ENCODE measurements around the gene P4HA3.
"Not testable (repeated sequence)": the region's sequence is repeated elsewhere in the genome, so short reads cannot be mapped to it uniquely, and the experiment has no call there.

Gene P4HA3

DNA sequence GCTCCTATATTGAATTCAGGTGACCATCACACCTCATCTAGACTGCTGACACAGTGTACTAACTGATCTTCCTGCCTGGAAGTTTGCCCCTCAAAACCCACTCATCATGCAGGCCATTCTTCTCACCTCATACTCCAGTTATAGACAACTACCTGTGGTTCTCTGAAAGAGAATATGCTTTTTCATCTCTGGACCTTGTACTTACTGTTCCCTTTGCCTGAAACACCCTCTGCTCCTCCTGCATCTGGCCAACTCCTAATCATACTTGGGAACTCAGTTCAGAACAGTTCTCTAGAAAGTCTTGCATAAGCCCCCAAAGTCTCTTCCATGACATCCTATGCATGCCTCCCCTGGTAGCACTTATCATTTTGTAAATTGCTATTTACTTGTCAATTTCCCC, 28.2 kb upstream of the P4HA3 start:
- TF ChIP-seq CTCF (IDR thresholded peaks at IDR 0.05; ENCODE audit: low read depth, low read length) = no peak
- no peak for DNase-seq (ENCODE audit: extremely low read depth, low read depth)

GRCh38 chr11:74338963-74339362, 27.5 kb upstream of the P4HA3 start:
- no peak for DNase-seq (ENCODE audit: extremely low read depth, low read depth)
- TF ChIP-seq CTCF (IDR thresholded peaks at IDR 0.05; ENCODE audit: low read depth, low read length) = no peak

- no peak for DNase-seq (ENCODE audit: extremely low read depth, low read depth)
- no peak for TF ChIP-seq CTCF (IDR thresholded peaks at IDR 0.05; ENCODE audit: low read depth, low read length)
Observed at GRCh38 chr11:74333193-74333592, 21.8 kb upstream of the P4HA3 start.

DNA sequence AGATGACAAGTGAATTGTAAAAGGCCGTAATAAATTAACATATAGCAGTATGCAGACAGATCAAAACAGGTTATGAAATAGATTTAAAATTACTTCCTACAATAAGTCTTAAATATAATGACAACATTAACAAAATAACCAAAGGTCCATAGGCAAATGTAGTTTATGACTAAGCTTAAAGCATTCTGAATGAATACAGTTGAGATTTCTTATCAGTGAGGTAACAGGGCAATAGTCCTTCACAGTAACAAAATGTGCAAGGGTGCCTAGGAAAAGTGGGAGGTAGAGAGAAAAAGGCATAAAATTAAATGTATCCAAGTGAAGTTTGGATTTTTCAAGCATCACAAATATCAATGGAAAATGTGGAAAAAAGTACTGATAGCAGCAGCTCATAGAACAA, 20.9 kb upstream of the P4HA3 start:
- DNase-seq (ENCODE audit: extremely low read depth, low read depth) = no peak
- TF ChIP-seq CTCF (IDR thresholded peaks at IDR 0.05; ENCODE audit: low read depth, low read length) = no peak

GRCh38 chr11:74331000-74331399, 19.6 kb upstream of the P4HA3 start:
- not testable (repeated sequence) for DNase-seq (ENCODE audit: extremely low read depth, low read depth)

DNA sequence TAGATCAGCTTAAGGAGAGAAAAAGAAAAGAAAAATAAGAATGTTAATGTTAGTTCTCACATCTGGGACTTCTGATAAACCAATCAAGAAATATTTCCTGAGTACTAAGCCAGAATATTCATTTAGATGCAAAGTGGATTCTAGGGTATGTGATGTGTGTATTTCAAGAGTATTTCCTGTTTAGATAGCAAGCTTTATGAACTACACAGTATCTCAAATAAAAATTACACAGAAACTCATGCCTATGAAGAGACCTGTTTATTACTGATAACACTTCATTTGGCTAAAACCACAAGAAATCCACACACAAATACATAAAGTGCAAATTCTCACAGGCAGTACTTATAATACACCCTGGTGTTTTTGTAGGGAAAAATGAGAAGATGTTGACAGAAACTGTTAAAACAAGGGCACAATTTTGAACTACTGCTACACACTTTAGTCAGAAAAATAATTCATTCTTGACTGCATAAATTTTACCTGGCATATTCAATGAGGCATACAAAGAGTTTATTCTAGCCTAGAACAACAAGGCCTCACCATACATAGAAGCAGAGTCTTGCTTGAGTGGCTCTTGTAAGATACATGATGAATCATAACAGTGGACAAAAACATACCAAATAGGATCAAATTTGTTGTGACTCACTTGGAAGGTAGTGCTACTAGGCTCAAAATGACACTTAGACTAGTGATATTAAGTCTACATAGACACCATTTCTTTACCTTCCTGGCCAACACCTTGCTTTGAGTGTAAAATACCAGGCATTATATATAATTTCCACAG, 18.8 kb upstream of the P4HA3 start:
- TF ChIP-seq CTCF (IDR thresholded peaks at IDR 0.05; ENCODE audit: low read depth, low read length) = no peak
- no peak for DNase-seq (ENCODE audit: extremely low read depth, low read depth)

- TF ChIP-seq CTCF (IDR thresholded peaks at IDR 0.05; ENCODE audit: low read depth, low read length) = no peak
- no peak for DNase-seq (ENCODE audit: extremely low read depth, low read depth)
Observed at GRCh38 chr11:74327076-74327475, 15.6 kb upstream of the P4HA3 start.

DNA sequence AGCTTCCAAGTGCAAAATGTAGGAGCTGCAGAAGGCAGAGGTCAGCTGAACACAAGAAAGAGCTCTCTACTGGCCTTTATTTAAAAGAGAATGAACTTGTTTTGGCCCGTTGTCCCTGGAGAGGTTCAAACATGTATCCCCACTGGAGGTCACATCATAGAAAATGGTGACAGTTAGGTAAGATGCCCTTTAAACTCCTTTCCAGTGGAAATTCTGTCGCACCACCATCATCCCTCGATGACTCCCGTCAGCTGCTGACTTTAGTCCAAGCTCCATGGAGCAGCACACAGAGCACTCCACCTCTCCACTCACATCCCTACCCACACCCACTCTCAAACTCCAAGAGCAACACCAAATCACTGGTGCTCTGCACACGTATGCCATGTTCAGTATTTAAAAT, 15.2 kb upstream of the P4HA3 start:
- TF ChIP-seq CTCF (IDR thresholded peaks at IDR 0.05; ENCODE audit: low read depth, low read length) = no peak
- DNase-seq (ENCODE audit: extremely low read depth, low read depth) = no peak
